ENCODE data around the gene MPZ.

Gene MPZ

DNA sequence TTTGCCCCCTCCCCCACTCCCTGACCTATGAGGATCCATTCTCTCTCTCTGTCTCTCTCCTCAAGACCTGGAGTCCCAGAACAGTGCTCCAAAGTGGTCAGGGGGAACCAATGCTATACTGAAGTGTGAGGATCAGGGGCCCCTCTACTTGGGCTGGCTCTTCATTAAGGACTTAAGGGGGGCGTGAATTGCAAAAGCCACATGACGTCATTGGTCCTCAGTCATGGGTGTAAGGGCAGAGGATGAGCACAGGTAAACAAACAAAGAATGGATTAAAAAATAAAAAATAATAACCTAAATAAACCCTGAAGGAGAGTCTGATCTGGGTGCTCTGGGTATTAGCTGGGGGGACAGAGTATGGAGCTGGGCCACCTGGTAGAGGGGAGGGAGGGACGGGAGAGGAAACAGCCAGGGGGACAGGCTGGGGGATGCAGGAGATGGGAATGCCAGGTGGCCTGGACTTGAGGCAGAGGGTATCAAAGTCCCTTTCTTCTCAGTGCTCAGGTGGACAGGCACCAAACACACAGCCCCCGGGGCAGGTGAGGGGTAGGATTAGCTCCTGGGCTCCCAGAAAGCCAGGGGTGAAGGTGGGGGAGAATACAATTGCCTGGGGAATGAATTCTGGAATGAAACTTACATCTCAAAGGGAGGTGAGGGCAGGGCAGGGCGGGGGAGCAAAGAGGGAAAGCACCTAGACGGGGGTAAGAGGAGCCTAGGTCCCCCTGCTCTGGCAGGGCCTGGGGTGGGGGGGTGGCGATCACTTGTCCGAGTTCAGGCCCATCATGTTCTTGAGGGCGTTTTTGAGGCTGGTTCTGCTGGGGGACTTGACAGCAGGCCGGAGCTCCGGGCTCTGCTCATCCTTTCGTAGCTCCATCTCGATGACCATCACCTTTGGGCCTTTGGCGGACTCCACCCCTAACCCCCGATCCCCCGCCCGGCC is 4.6 kb downstream of the MPZ start:
- Histone ChIP-seq H3K27me3 (ENCODE audit: low read length) (no peaks in the 10 kb centered on the region), H2AFZ (ENCODE audit: low read depth, low read length, severe bottlenecking) (peak overlapping the region; percentile 88), H3F3A (ENCODE audit: insufficient read depth) (peaks cover 11% of the 10 kb centered on the region; the same call in 1 of the 2 replicates), H3K79me2 (ENCODE audit: insufficient read depth, low read length) (no peaks in the 10 kb centered on the region), H3K9me3 (ENCODE audit: insufficient read depth, low read length) (no peaks in the 10 kb centered on the region), H4K20me1 (ENCODE audit: low read depth, low read length) (no peaks in the 10 kb centered on the region), H3K36me3 (ENCODE audit: low read length) (no peaks in the 10 kb centered on the region), H3K9ac (ENCODE audit: low read length) (peak overlapping the region; percentile 58), H3K4me3 (ENCODE audit: insufficient read depth, low read length, poor library complexity, severe bottlenecking) (peak overlapping the region; percentile 76), H3K9me2 (replicated peaks; ENCODE audit: insufficient read depth, low read length) (no peaks in the 10 kb centered on the region), H3K4me2 (ENCODE audit: low read depth, low read length, poor library complexity, severe bottlenecking) (peak overlapping the region; percentile 94), H3K27ac (ENCODE audit: low read depth, low read length) (no peak overlapping the region)
- TF ChIP-seq, protein P1, sequence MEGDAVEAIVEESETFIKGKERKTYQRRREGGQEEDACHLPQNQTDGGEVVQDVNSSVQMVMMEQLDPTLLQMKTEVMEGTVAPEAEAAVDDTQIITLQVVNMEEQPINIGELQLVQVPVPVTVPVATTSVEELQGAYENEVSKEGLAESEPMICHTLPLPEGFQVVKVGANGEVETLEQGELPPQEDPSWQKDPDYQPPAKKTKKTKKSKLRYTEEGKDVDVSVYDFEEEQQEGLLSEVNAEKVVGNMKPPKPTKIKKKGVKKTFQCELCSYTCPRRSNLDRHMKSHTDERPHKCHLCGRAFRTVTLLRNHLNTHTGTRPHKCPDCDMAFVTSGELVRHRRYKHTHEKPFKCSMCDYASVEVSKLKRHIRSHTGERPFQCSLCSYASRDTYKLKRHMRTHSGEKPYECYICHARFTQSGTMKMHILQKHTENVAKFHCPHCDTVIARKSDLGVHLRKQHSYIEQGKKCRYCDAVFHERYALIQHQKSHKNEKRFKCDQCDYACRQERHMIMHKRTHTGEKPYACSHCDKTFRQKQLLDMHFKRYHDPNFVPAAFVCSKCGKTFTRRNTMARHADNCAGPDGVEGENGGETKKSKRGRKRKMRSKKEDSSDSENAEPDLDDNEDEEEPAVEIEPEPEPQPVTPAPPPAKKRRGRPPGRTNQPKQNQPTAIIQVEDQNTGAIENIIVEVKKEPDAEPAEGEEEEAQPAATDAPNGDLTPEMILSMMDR (IDR thresholded peaks at IDR 0.05; ENCODE audit: insufficient read depth, low read length, poor library complexity, severe bottlenecking) = no peak
- TF ChIP-seq EZH2phosphoT487 (conservative IDR thresholded peaks at IDR 0.05; ENCODE audit: low read length) = no peak

DNA sequence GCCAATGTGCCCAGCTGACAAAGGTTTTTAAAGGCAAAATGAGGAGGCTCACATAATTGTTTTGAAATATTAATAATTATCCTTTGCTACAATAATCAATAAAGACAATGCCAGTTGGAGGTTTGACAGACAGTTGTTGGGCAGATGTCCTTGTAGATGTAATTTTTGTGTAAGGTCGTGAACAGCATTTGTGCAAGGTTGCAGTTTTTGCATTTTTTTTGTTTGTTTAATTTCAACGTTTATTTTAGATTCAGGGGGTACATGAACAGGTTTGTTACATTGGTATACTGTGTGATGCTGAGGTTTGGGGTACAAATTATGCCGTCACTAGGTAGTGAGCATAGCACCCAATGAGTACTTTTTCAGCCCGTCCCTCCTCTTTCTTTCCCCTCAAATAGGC is 9.3 kb downstream of the MPZ start:
- no peaks in the 10 kb centered on the region for H3K9me3 ChIP-seq (ENCODE audit: insufficient read depth, low read length)
- H3K4me3 ChIP-seq (ENCODE audit: insufficient read depth, low read length, poor library complexity, severe bottlenecking) = no peak overlapping the region
- no peaks in the 10 kb centered on the region for H3K9me2 ChIP-seq (replicated peaks; ENCODE audit: insufficient read depth, low read length)
- TF ChIP-seq, protein P1 (IDR thresholded peaks at IDR 0.05; ENCODE audit: insufficient read depth, low read length, poor library complexity, severe bottlenecking) = no peak
- TF ChIP-seq EZH2phosphoT487 (conservative IDR thresholded peaks at IDR 0.05; ENCODE audit: low read length) = no peak
- H3K36me3 ChIP-seq (ENCODE audit: low read length) = no peaks in the 10 kb centered on the region
- H3F3A ChIP-seq (ENCODE audit: insufficient read depth) = no peaks in the 10 kb centered on the region
- H3K27ac ChIP-seq (ENCODE audit: low read depth, low read length) = no peak overlapping the region
- H4K20me1 ChIP-seq (ENCODE audit: low read depth, low read length) = no peaks in the 10 kb centered on the region
- no peak overlapping the region for H3K9ac ChIP-seq (ENCODE audit: low read length)
- H2AFZ ChIP-seq (ENCODE audit: low read depth, low read length, severe bottlenecking) = no peak overlapping the region
- no peak overlapping the region for H3K4me2 ChIP-seq (ENCODE audit: low read depth, low read length, poor library complexity, severe bottlenecking)
- no peaks in the 10 kb centered on the region for H3K27me3 ChIP-seq (ENCODE audit: low read length)
- no peaks in the 10 kb centered on the region for H3K79me2 ChIP-seq (ENCODE audit: insufficient read depth, low read length)

DNA sequence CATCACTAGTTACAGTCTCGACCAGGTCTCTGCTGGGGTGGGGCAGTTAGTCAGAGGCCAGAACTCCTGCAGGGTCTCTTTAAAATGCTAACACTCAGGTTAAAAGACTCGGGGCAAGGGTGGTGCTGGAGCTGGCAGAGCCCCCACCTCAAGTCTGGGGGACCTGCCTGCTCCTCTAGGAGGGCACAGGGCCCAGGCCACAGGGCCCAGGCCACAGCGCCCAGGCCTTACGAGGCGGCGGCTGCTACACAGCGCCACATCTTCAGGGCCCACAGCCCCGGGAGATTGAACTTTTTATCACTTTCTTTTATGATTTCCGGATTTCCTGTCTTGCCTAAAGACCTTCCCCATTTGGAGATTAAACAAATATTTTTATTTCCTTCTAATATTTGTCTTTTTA is 10.4 kb downstream of the MPZ start:
- Histone ChIP-seq H3K27ac (ENCODE audit: low read depth, low read length) (no peak overlapping the region), H3K4me2 (ENCODE audit: low read depth, low read length, poor library complexity, severe bottlenecking) (no peak overlapping the region), H4K20me1 (ENCODE audit: low read depth, low read length) (no peaks in the 10 kb centered on the region)

More for the DNA sequence above, 10.4 kb downstream of the MPZ start:
- TF ChIP-seq, protein P1 (IDR thresholded peaks at IDR 0.05; ENCODE audit: insufficient read depth, low read length, poor library complexity, severe bottlenecking) = no peak
- no peak for TF ChIP-seq EZH2phosphoT487 (conservative IDR thresholded peaks at IDR 0.05; ENCODE audit: low read length)
- Histone ChIP-seq H3K9ac (ENCODE audit: low read length) (no peak overlapping the region), H2AFZ (ENCODE audit: low read depth, low read length, severe bottlenecking) (no peak overlapping the region), H3F3A (ENCODE audit: insufficient read depth) (no peaks in the 10 kb centered on the region), H3K79me2 (ENCODE audit: insufficient read depth, low read length) (no peaks in the 10 kb centered on the region), H3K36me3 (ENCODE audit: low read length) (no peaks in the 10 kb centered on the region), H3K27me3 (ENCODE audit: low read length) (no peaks in the 10 kb centered on the region), H3K9me3 (ENCODE audit: insufficient read depth, low read length) (no peaks in the 10 kb centered on the region), H3K9me2 (replicated peaks; ENCODE audit: insufficient read depth, low read length) (no peaks in the 10 kb centered on the region), H3K4me3 (ENCODE audit: insufficient read depth, low read length, poor library complexity, severe bottlenecking) (no peak overlapping the region)
